ENCODE results near the gene AMELY. TPM values are rescaled to one million over a fixed set of nuclear protein-coding genes. Genes with fewer than 3 reads are reported as not detected.

AMELY gene
- total RNA-seq, 4 donors from 2014 or later = not detected

DNA sequence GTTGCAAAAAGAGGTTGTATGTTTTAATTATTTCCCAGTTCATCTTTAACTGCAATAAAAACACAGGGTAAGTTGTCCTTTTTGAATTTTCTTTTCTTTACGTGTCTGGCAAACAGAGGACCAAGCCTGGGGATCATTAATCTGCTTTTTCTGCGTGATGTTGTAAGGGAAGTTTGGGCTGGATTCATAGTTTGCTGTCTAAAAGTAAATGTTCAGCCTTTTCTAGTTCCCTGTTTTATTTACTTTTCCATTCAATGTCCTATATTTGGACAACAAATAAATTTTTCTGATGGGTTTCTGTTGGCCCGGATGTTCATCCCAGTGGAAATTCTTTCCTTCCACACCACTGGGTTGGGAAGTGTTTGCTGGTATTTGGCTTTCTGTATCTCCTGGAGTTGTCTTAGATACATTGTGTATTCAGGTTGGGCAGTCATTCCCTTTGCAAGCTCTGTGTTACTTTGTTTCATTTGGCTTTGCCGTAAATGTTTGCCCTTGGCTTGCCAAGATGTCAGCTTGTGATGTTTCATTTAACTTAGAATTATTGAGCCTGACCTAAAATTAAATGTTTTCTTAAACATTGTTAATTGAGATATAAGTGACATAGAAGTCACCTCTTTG is 20.3 kb upstream of the AMELY start:
- no peaks in the 10 kb centered on the region for H3K27me3 ChIP-seq
- TF ChIP-seq POLR2AphosphoS5 (IDR thresholded peaks at IDR 0.05) (no peak), EP300 (IDR thresholded peaks at IDR 0.05) (no peak), POLR2A (IDR thresholded peaks at IDR 0.05) (no peak)
- TF ChIP-seq, protein P1, sequence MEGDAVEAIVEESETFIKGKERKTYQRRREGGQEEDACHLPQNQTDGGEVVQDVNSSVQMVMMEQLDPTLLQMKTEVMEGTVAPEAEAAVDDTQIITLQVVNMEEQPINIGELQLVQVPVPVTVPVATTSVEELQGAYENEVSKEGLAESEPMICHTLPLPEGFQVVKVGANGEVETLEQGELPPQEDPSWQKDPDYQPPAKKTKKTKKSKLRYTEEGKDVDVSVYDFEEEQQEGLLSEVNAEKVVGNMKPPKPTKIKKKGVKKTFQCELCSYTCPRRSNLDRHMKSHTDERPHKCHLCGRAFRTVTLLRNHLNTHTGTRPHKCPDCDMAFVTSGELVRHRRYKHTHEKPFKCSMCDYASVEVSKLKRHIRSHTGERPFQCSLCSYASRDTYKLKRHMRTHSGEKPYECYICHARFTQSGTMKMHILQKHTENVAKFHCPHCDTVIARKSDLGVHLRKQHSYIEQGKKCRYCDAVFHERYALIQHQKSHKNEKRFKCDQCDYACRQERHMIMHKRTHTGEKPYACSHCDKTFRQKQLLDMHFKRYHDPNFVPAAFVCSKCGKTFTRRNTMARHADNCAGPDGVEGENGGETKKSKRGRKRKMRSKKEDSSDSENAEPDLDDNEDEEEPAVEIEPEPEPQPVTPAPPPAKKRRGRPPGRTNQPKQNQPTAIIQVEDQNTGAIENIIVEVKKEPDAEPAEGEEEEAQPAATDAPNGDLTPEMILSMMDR (IDR thresholded peaks at IDR 0.05) = no peak
- no peaks in the 10 kb centered on the region for H3K9me3 ChIP-seq
- H3K36me3 ChIP-seq = no peaks in the 10 kb centered on the region
- no peaks in the 10 kb centered on the region for H3K4me1 ChIP-seq
- no peak for ATAC-seq
- H3K4me3 ChIP-seq = no peak overlapping the region
- WGBS, 2 donors (ENCODE audit: low coverage in 1 of 2) = 45% methylated on average over 4 of the region's 4 CpGs; no CpG with 5 or more reads in 1 of the 2 donors
- no peak overlapping the region for H3K27ac ChIP-seq

DNA sequence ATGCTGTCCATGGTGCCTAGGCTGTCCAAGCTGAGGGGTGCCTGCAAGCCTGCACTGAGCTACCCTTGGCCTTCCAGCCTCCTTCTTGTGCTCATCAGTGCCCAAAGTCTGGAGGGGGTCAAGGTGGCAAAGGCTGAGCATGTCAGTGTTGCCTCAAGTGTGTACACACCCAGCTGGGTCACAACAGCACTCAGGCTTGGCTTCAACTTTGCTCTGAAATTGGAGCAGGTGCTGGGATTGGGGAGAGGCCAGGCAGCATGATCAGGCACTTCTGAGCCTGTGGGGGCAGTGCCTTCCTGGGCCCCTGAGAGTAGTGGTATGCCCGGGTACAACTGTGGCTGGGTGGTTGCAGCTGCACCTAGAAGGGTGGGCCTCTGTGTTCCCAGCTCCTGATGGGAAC is 17.7 kb upstream of the AMELY start:
- TF ChIP-seq EP300 (IDR thresholded peaks at IDR 0.05) = no peak
- TF ChIP-seq, protein P1 (IDR thresholded peaks at IDR 0.05) = no peak
- TF ChIP-seq POLR2AphosphoS5 (IDR thresholded peaks at IDR 0.05) = no peak
- TF ChIP-seq POLR2A (IDR thresholded peaks at IDR 0.05) = no peak
- H3K4me3 ChIP-seq = no peak overlapping the region
- H3K27me3 ChIP-seq = no peaks in the 10 kb centered on the region
- no peaks in the 10 kb centered on the region for H3K4me1 ChIP-seq
- WGBS, 2 donors (ENCODE audit: low coverage in 1 of 2) = no CpG with 5 or more reads among the region's 1 CpG
- no peaks in the 10 kb centered on the region for H3K36me3 ChIP-seq
- ATAC-seq = no peak
- no peak overlapping the region for H3K27ac ChIP-seq
- no peaks in the 10 kb centered on the region for H3K9me3 ChIP-seq

DNA sequence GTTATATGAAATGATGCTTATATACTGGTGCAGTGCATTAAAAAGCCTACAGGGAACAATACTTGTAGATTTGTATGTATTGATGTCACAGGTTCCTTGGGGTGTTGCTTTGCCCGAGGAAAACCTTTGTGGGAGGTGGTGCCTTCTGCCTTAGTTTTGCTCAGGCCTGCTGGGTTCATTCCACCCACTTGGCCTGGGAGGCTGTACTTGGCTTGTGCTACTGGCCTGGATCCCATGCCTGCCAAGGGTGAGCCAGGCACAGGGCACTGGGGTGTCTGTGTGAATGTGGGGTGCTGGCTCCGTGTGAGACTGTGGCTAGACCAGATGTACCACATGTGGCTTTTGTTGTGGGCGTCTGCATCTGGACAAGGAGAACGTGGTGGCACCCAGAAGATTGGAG is 16.7 kb upstream of the AMELY start:
- ATAC-seq = no peak
- no peak overlapping the region for H3K27ac ChIP-seq
- no peak for TF ChIP-seq EP300 (IDR thresholded peaks at IDR 0.05)
- no peak for TF ChIP-seq POLR2AphosphoS5 (IDR thresholded peaks at IDR 0.05)
- TF ChIP-seq, protein P1 (IDR thresholded peaks at IDR 0.05) = no peak
- no peak for TF ChIP-seq POLR2A (IDR thresholded peaks at IDR 0.05)
- WGBS, 2 donors (ENCODE audit: low coverage in 1 of 2) = 60% methylated on average over 1 of the region's 4 CpGs; no CpG with 5 or more reads in 1 of the 2 donors
- H3K4me3 ChIP-seq = no peak overlapping the region
- H3K4me1 ChIP-seq = no peaks in the 10 kb centered on the region
- no peaks in the 10 kb centered on the region for H3K27me3 ChIP-seq
- no peaks in the 10 kb centered on the region for H3K36me3 ChIP-seq
- H3K9me3 ChIP-seq = no peaks in the 10 kb centered on the region

DNA sequence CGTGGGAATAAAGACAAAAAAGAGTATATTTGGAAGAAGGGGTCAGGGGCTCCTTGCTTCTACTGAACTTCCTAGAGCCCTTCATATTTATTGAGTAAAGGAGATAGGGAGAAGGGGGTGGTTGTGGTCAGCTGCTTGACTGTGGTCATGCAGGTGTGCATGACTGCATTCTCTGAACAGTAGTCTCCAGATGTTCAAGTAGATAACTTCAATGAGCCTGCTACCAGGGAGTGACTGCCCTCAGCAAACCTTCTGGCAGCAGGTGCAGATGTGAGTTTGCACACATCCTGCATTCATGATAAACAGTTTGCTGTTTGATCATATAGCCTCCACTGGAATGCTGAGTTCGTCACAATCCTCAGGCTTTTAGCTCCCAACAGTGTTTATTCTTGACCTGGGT is 9.5 kb upstream of the AMELY start:
- no peaks in the 10 kb centered on the region for H3K4me1 ChIP-seq
- no peak overlapping the region for H3K4me3 ChIP-seq
- 86% methylated on average over 2 of the region's 2 CpGs; no CpG with 5 or more reads in 1 of the 2 donors for WGBS, 2 donors (ENCODE audit: low coverage in 1 of 2)
- no peaks in the 10 kb centered on the region for H3K9me3 ChIP-seq
- H3K36me3 ChIP-seq = no peaks in the 10 kb centered on the region
- ATAC-seq = no peak
- no peak overlapping the region for H3K27ac ChIP-seq
- H3K27me3 ChIP-seq = no peaks in the 10 kb centered on the region
- TF ChIP-seq, protein P1 (IDR thresholded peaks at IDR 0.05) = no peak
- no peak for TF ChIP-seq EP300 (IDR thresholded peaks at IDR 0.05)
- no peak for TF ChIP-seq POLR2AphosphoS5 (IDR thresholded peaks at IDR 0.05)
- TF ChIP-seq POLR2A (IDR thresholded peaks at IDR 0.05) = no peak

DNA sequence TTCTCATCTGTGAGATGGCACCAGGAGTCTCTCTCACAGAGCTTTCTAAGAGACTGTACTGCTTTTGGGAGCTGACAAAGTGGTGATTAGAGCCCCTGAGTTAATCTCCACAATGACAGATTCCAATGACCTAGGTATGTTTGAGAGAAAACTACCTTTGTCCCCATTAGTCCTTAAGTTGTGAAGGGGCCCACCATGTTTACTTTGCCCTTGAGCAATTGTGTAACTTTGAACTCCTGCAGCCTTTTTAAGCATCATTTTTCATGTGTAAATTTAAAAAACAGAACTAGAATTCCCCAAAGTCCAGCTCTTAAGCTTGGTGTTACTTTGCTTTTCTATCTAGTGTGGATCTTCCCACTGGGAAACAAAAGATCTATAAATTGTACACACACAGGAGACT is 1.8 kb upstream of the AMELY start:
- Histone ChIP-seq H3K36me3 (no peaks in the 10 kb centered on the region), H3K9me3 (no peaks in the 10 kb centered on the region), H3K27ac (no peak overlapping the region), H3K4me1 (peaks cover 0 to 3% (median 0%) of the 10 kb centered on the region in 3 donors), H3K27me3 (peaks cover 22% of the 10 kb centered on the region), H3K4me3 (no peak overlapping the region)
- TF ChIP-seq POLR2A (IDR thresholded peaks at IDR 0.05) = no peak
- TF ChIP-seq, protein P1 (IDR thresholded peaks at IDR 0.05) = no peak
- no peak for TF ChIP-seq EP300 (IDR thresholded peaks at IDR 0.05)
- no peak for TF ChIP-seq POLR2AphosphoS5 (IDR thresholded peaks at IDR 0.05)
- no peak for ATAC-seq
